22Rv1 (cell line): ENCODE results near the gene ATP6V1A.

ENCODE experiments used
- H3K27ac ChIP-seq: fragments of 450-650 bp; 2 replicates; pipeline ENCODE4 v1.5.1; 2017
- CTCF ChIP-seq: fragments of 450-650 bp; IDR thresholded peaks from 2 replicates; pipeline ENCODE4 v1.5.1; 2017; ENCODE audit warnings: mild to moderate bottlenecking
- ZFX ChIP-seq: fragments of 450-650 bp; IDR thresholded peaks from 2 replicates; pipeline ENCODE4 v1.6.1; 2017; ENCODE audit warnings: antibody characterized with exemption, borderline replicate concordance

ATP6V1A gene

GRCh38 chr3:113819866-113820265, 73.0 kb downstream of the ATP6V1A start:
- no peak for TF ChIP-seq CTCF
- no peak for TF ChIP-seq ZFX
- H3K27ac ChIP-seq, result no peak overlapping the region

GRCh38 chr3:113825090-113825489, 78.3 kb downstream of the ATP6V1A start:
- no peak overlapping the region for H3K27ac ChIP-seq
- TF ChIP-seq CTCF (no peak), ZFX (no peak)

GRCh38 chr3:113828600-113828999, 81.8 kb downstream of the ATP6V1A start:
- no peak overlapping the region for H3K27ac ChIP-seq
- TF ChIP-seq CTCF (no peak), ZFX (no peak)

GRCh38 chr3:113829576-113830354, 82.9 kb downstream of the ATP6V1A start:
- H3K27ac ChIP-seq, result no peak overlapping the region
- TF ChIP-seq ZFX (no peak), CTCF (no peak)

- H3K27ac ChIP-seq, result no peak overlapping the region
These were observed 84.2 kb downstream of the ATP6V1A start for GRCh38 chr3:113831103-113831355.

GRCh38 chr3:113832477-113833164, 85.8 kb downstream of the ATP6V1A start:
- H3K27ac ChIP-seq, result no peak overlapping the region
- no peak for TF ChIP-seq CTCF
- TF ChIP-seq ZFX, result no peak

More at GRCh38 chr3:113831103-113831355, 84.2 kb downstream of the ATP6V1A start:
- TF ChIP-seq CTCF (no peak), ZFX (no peak)

- no peak for TF ChIP-seq ZFX
- TF ChIP-seq CTCF, result no peak
- H3K27ac ChIP-seq, result no peak overlapping the region
These were observed 88.1 kb downstream of the ATP6V1A start for GRCh38 chr3:113834983-113835382.
